ENCODE data around the gene ABLIM3. TPM values are rescaled to one million over a fixed set of nuclear protein-coding genes. Genes with fewer than 3 reads are reported as not detected.
"Not testable (repeated sequence)": the region's sequence is repeated elsewhere in the genome, so short reads cannot be mapped to it uniquely, and the experiment has no call there.

Gene ABLIM3
- total and polyA plus RNA-seq, 9 donors, result 33.2 to 131 (median 109) TPM

GRCh38 chr5:149265597-149265996 is 124.3 kb downstream of the ABLIM3 start:
- Histone ChIP-seq H3K4me3 (ENCODE audit: low read length) (no peak overlapping the region), H3K36me3 (ENCODE audit: control insufficient read depth, insufficient read depth, low read length) (no peaks in the 10 kb centered on the region), H3K27ac (ENCODE audit: low read length) (no peak overlapping the region), H3K27me3 (ENCODE audit: control insufficient read depth, insufficient read depth, low read length) (peaks cover 9% of the 10 kb centered on the region), H3K4me1 (ENCODE audit: control insufficient read depth, insufficient read depth, low read length) (no peaks in the 10 kb centered on the region), H3K9me3 (replicated peaks; ENCODE audit: control insufficient read depth, low read depth, low read length) (peaks cover 8% of the 10 kb centered on the region)
- peak; percentile 33 for DNase-seq
- WGBS (ENCODE audit: insufficient coverage), result 0% methylated on average over 1 of the region's 4 CpGs

- H3K27ac ChIP-seq (ENCODE audit: low read length), result no peak overlapping the region
These were observed 126.1 kb downstream of the ABLIM3 start for GRCh38 chr5:149267241-149267973.

GRCh38 chr5:149268928-149269557 is 127.8 kb downstream of the ABLIM3 start:
- WGBS (ENCODE audit: insufficient coverage), result 0% methylated on average over 1 of the region's 6 CpGs

More at GRCh38 chr5:149267241-149267973, 126.1 kb downstream of the ABLIM3 start:
- WGBS (ENCODE audit: insufficient coverage), result 73% methylated on average over 2 of the region's 9 CpGs
- H3K27me3 ChIP-seq (ENCODE audit: control insufficient read depth, insufficient read depth, low read length), result peaks cover 11% of the 10 kb centered on the region
- no peak overlapping the region for H3K4me3 ChIP-seq (ENCODE audit: low read length)
- no peaks in the 10 kb centered on the region for H3K36me3 ChIP-seq (ENCODE audit: control insufficient read depth, insufficient read depth, low read length)
- H3K4me1 ChIP-seq (ENCODE audit: control insufficient read depth, insufficient read depth, low read length), result peaks cover 8% of the 10 kb centered on the region
- no peak for DNase-seq
- peaks cover 8% of the 10 kb centered on the region for H3K9me3 ChIP-seq (replicated peaks; ENCODE audit: control insufficient read depth, low read depth, low read length)

GRCh38 chr5:149271195-149271715 is 130.0 kb downstream of the ABLIM3 start:
- Histone ChIP-seq H3K4me1 (ENCODE audit: control insufficient read depth, insufficient read depth, low read length) (peaks cover 21% of the 10 kb centered on the region), H3K4me3 (ENCODE audit: low read length) (peak overlapping the region; percentile 48), H3K9me3 (replicated peaks; ENCODE audit: control insufficient read depth, low read depth, low read length) (peaks cover 8% of the 10 kb centered on the region), H3K27ac (ENCODE audit: low read length) (peak overlapping the region; percentile 93), H3K27me3 (ENCODE audit: control insufficient read depth, insufficient read depth, low read length) (peaks cover 15% of the 10 kb centered on the region), H3K36me3 (ENCODE audit: control insufficient read depth, insufficient read depth, low read length) (no peaks in the 10 kb centered on the region)
- WGBS (ENCODE audit: insufficient coverage), result 2% methylated on average over 35 of the region's 40 CpGs
- DNase-seq, result no peak

More at GRCh38 chr5:149268928-149269557, 127.8 kb downstream of the ABLIM3 start:
- peak; percentile 37 for DNase-seq
- Histone ChIP-seq H3K9me3 (replicated peaks; ENCODE audit: control insufficient read depth, low read depth, low read length) (peaks cover 8% of the 10 kb centered on the region), H3K27me3 (ENCODE audit: control insufficient read depth, insufficient read depth, low read length) (peaks cover 20% of the 10 kb centered on the region), H3K4me3 (ENCODE audit: low read length) (no peak overlapping the region), H3K36me3 (ENCODE audit: control insufficient read depth, insufficient read depth, low read length) (no peaks in the 10 kb centered on the region), H3K27ac (ENCODE audit: low read length) (no peak overlapping the region), H3K4me1 (ENCODE audit: control insufficient read depth, insufficient read depth, low read length) (peaks cover 15% of the 10 kb centered on the region)

- Histone ChIP-seq H3K9me3 (replicated peaks; ENCODE audit: control insufficient read depth, low read depth, low read length) (peaks cover 8% of the 10 kb centered on the region), H3K4me3 (ENCODE audit: low read length) (peak within 1 kb of the TSS; percentile 70), H3K36me3 (ENCODE audit: control insufficient read depth, insufficient read depth, low read length) (no peaks in the 10 kb centered on the region), H3K27ac (ENCODE audit: low read length) (peak within 1 kb of the TSS; percentile 96), H3K4me1 (ENCODE audit: control insufficient read depth, insufficient read depth, low read length) (peaks cover 21% of the 10 kb centered on the region), H3K27me3 (ENCODE audit: control insufficient read depth, insufficient read depth, low read length) (peaks cover 15% of the 10 kb centered on the region)
- 0% methylated on average over 63 of the region's 81 CpGs for WGBS (ENCODE audit: insufficient coverage)
- peak; percentile 81 for DNase-seq
These were observed 130.6 kb downstream of the ABLIM3 start, which contains the start of gene AFAP1L1 for GRCh38 chr5:149271716-149272563. AFAP1L1 (plus strand) TSS chr5:149271859; CDS start chr5:149271969, 110 bp downstream.

GRCh38 chr5:149272781-149273180 is 131.5 kb downstream of the ABLIM3 start:
- 39% methylated on average over 12 of the region's 16 CpGs for WGBS (ENCODE audit: insufficient coverage)
- not testable (repeated sequence) for DNase-seq; H3K9me3 ChIP-seq (replicated peaks; ENCODE audit: control insufficient read depth, low read depth, low read length); H3K36me3 ChIP-seq (ENCODE audit: control insufficient read depth, insufficient read depth, low read length)
- Histone ChIP-seq H3K4me1 (ENCODE audit: control insufficient read depth, insufficient read depth, low read length) (peaks cover 21% of the 10 kb centered on the region), H3K27me3 (ENCODE audit: control insufficient read depth, insufficient read depth, low read length) (peaks cover 15% of the 10 kb centered on the region), H3K4me3 (ENCODE audit: low read length) (peak overlapping the region; percentile 70), H3K27ac (ENCODE audit: low read length) (peak overlapping the region; percentile 96)

GRCh38 chr5:149273237-149273636 is 131.9 kb downstream of the ABLIM3 start:
- H3K27me3 ChIP-seq (ENCODE audit: control insufficient read depth, insufficient read depth, low read length), result peaks cover 15% of the 10 kb centered on the region
- peak overlapping the region; percentile 70 for H3K4me3 ChIP-seq (ENCODE audit: low read length)
- WGBS (ENCODE audit: insufficient coverage), result no CpG with 5 or more reads among the region's 5 CpGs
- H3K4me1 ChIP-seq (ENCODE audit: control insufficient read depth, insufficient read depth, low read length), result peaks cover 21% of the 10 kb centered on the region
- H3K27ac ChIP-seq (ENCODE audit: low read length), result peak overlapping the region; percentile 96
- DNase-seq, result no peak
- peaks cover 7% of the 10 kb centered on the region for H3K9me3 ChIP-seq (replicated peaks; ENCODE audit: control insufficient read depth, low read depth, low read length)
- peaks cover 2% of the 10 kb centered on the region for H3K36me3 ChIP-seq (ENCODE audit: control insufficient read depth, insufficient read depth, low read length)

GRCh38 chr5:149273950-149274349 is 132.7 kb downstream of the ABLIM3 start:
- no peak for DNase-seq
- WGBS (ENCODE audit: insufficient coverage), result 43% methylated on average over 1 of the region's 3 CpGs
- Histone ChIP-seq H3K4me3 (ENCODE audit: low read length) (no peak overlapping the region), H3K27me3 (ENCODE audit: control insufficient read depth, insufficient read depth, low read length) (peaks cover 15% of the 10 kb centered on the region), H3K9me3 (replicated peaks; ENCODE audit: control insufficient read depth, low read depth, low read length) (peaks cover 3% of the 10 kb centered on the region), H3K27ac (ENCODE audit: low read length) (peak overlapping the region; percentile 96), H3K4me1 (ENCODE audit: control insufficient read depth, insufficient read depth, low read length) (peaks cover 21% of the 10 kb centered on the region), H3K36me3 (ENCODE audit: control insufficient read depth, insufficient read depth, low read length) (peaks cover 2% of the 10 kb centered on the region)

- Histone ChIP-seq H3K36me3 (ENCODE audit: control insufficient read depth, insufficient read depth, low read length) (peaks cover 2% of the 10 kb centered on the region), H3K4me3 (ENCODE audit: low read length) (no peak overlapping the region), H3K4me1 (ENCODE audit: control insufficient read depth, insufficient read depth, low read length) (peaks cover 21% of the 10 kb centered on the region), H3K27ac (ENCODE audit: low read length) (no peak overlapping the region), H3K9me3 (replicated peaks; ENCODE audit: control insufficient read depth, low read depth, low read length) (no peaks in the 10 kb centered on the region), H3K27me3 (ENCODE audit: control insufficient read depth, insufficient read depth, low read length) (peaks cover 15% of the 10 kb centered on the region)
- no CpG with 5 or more reads among the region's 1 CpG for WGBS (ENCODE audit: insufficient coverage)
- no peak for DNase-seq
These were observed 133.6 kb downstream of the ABLIM3 start for GRCh38 chr5:149274939-149275338.
